PC-3 (cell line): ENCODE measurements around the gene COL6A1. TPM values are rescaled to one million over a fixed set of nuclear protein-coding genes. Genes with fewer than 3 reads are reported as not detected.

Experiments
- ATAC-seq: fragments of 200-7000 bp; cut with Tn5 transposase; 2 replicates; pipeline ENCODE4 v1.9.1; 2020; ENCODE audit warnings: mild to moderate bottlenecking, moderate library complexity
- BruUV-seq: library from RNA; stranded (reverse); fragments of 400-500 nt; replicated peaks from 2 replicates; lab custom pipeline; 2021; lab: Mats Ljungman, UMichigan
- CTCF ChIA-PET: fragments of 300-600 bp; sonication (Branson Sonifier 250); formaldehyde crosslinking; loops from one replicate; lab custom pipeline; 2022; ENCODE audit warnings: antibody characterized with exemption; lab: Charles Lee
- POLR2A ChIA-PET: fragments of 300-600 bp; sonication (Branson Sonifier 250); formaldehyde crosslinking; loops from one replicate; lab custom pipeline; 2022; ENCODE audit warnings: antibody characterized with exemption; ENCODE audit not compliant: unreplicated experiment; lab: Charles Lee
- DNase-seq: peaks from one replicate; pipeline ENCODE4 v3.0.0-alpha.2; 2015
- H2AFZ ChIP-seq: fragments of 300-600 bp; sonication (generic); 2 replicates; pipeline ENCODE4 v1.6.0; 2016; ENCODE audit warnings: antibody characterized with exemption, low read length
- H3F3A ChIP-seq: fragments of 300-600 bp; sonication (generic); one replicate; pipeline ENCODE4 v1.6.0; 2017; ENCODE audit warnings: antibody characterized with exemption, low read length, control low read depth, mild to moderate bottlenecking; ENCODE audit not compliant: unreplicated experiment
- H3K27ac ChIP-seq: fragments of 300-600 bp; sonication (generic); 2 replicates; pipeline ENCODE4 v1.5.1; 2016; ENCODE audit warnings: mild to moderate bottlenecking, low read length
- H3K27me3 ChIP-seq: fragments of 300-600 bp; sonication (generic); 2 replicates; pipeline ENCODE4 v1.6.1; 2016; ENCODE audit warnings: low read length, mixed read lengths
- H3K36me3 ChIP-seq: fragments of 300-600 bp; sonication (generic); 2 replicates; pipeline ENCODE4 v1.6.1; 2016; ENCODE audit warnings: low read depth, mixed run types, low read length, mixed read lengths
- H3K4me1 ChIP-seq: fragments of 300-600 bp; sonication (generic); 2 replicates; pipeline ENCODE4 v1.5.1; 2016; ENCODE audit warnings: low read length; ENCODE audit not compliant: insufficient read depth
- H3K4me2 ChIP-seq: fragments of 300-600 bp; sonication (generic); 2 replicates; pipeline ENCODE4 v1.6.0; 2016; ENCODE audit warnings: low read length
- H3K4me3 ChIP-seq: fragments of 300-600 bp; sonication (generic); 2 replicates; pipeline ENCODE4 v1.5.1; 2016; ENCODE audit warnings: mild to moderate bottlenecking, low read length, mixed read lengths
- H3K79me2 ChIP-seq: fragments of 300-600 bp; sonication (generic); 2 replicates; pipeline ENCODE4 v1.6.1; 2017; ENCODE audit warnings: low read length, mixed read lengths
- H3K9ac ChIP-seq: fragments of 300-600 bp; sonication (generic); 2 replicates; pipeline ENCODE4 v1.6.0; 2016; ENCODE audit warnings: mild to moderate bottlenecking, low read length
- H3K9me2 ChIP-seq: fragments of 300-600 bp; sonication (generic); replicated peaks from 2 replicates; pipeline ENCODE4 v1.6.1; 2016; ENCODE audit warnings: mixed run types, low read length, mixed read lengths
- H3K9me3 ChIP-seq: fragments of 300-600 bp; sonication (generic); 2 replicates; pipeline ENCODE4 v1.6.1; 2016; ENCODE audit warnings: low read length, mixed read lengths
- H4K20me1 ChIP-seq: fragments of 300-600 bp; sonication (generic); 2 replicates; pipeline ENCODE4 v1.6.1; 2016; ENCODE audit warnings: low read length, mixed read lengths
- EZH2 ChIP-seq: fragments of 300-600 bp; sonication (generic); IDR thresholded peaks from one replicate; pipeline ENCODE4 v1.6.1; 2017; ENCODE audit warnings: antibody characterized with exemption, mild to moderate bottlenecking, low read length; ENCODE audit not compliant: unreplicated experiment
- EZH2phosphoT487 ChIP-seq: fragments of 300-600 bp; sonication (generic); IDR thresholded peaks from 2 replicates; pipeline ENCODE4 v1.6.1; 2018; ENCODE audit warnings: mild to moderate bottlenecking, antibody characterized with exemption, low read length, borderline replicate concordance
- intact Hi-C: fragments of 100-400 bp; cut with micrococcal nuclease; formaldehyde crosslinking; loops from 2 replicates; pipeline ENCODE4 v1.9.0; 2023
- total RNA-seq: library from RNA; depleted of rRNA; stranded (reverse); fragments of >200 nt; gene quantifications from 2 replicates; pipeline ENCODE4 v1.2.3, GENCODE V29; 2014
- TF ChIP-seq, protein P1 (sequence below): fragments of 300-600 bp; sonication (generic); conservative IDR thresholded peaks from 2 replicates; pipeline ENCODE4 v1.5.1; 2017; ENCODE audit warnings: antibody characterized with exemption, low read depth, mild to moderate bottlenecking, low read length

Gene COL6A1
- total RNA-seq, 1 experiment from 2014 or later, result 487 TPM

- Histone ChIP-seq H2AFZ (no peak overlapping the region), H3K9ac (no peak overlapping the region), H3K4me2 (no peak overlapping the region), H3K9me3 (no peaks in the 10 kb centered on the region), H3F3A (no peaks in the 10 kb centered on the region), H3K4me3 (no peak overlapping the region), H3K27me3 (peaks cover 8% of the 10 kb centered on the region), H4K20me1 (no peaks in the 10 kb centered on the region), H3K36me3 (no peaks in the 10 kb centered on the region), H3K9me2 (no peaks in the 10 kb centered on the region), H3K79me2 (no peaks in the 10 kb centered on the region), H3K27ac (no peak overlapping the region), H3K4me1 (no peaks in the 10 kb centered on the region)
- POLR2A ChIA-PET, result no interaction called here
- intact Hi-C loops, result no loop called here
- CTCF ChIA-PET, result interaction anchor here (0.6 kb wide), 1 partner anchor 44 kb away, joined by 3 read pairs; no protein-coding TSS in a partner anchor
- TF ChIP-seq, protein P1, sequence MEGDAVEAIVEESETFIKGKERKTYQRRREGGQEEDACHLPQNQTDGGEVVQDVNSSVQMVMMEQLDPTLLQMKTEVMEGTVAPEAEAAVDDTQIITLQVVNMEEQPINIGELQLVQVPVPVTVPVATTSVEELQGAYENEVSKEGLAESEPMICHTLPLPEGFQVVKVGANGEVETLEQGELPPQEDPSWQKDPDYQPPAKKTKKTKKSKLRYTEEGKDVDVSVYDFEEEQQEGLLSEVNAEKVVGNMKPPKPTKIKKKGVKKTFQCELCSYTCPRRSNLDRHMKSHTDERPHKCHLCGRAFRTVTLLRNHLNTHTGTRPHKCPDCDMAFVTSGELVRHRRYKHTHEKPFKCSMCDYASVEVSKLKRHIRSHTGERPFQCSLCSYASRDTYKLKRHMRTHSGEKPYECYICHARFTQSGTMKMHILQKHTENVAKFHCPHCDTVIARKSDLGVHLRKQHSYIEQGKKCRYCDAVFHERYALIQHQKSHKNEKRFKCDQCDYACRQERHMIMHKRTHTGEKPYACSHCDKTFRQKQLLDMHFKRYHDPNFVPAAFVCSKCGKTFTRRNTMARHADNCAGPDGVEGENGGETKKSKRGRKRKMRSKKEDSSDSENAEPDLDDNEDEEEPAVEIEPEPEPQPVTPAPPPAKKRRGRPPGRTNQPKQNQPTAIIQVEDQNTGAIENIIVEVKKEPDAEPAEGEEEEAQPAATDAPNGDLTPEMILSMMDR, result no peak
- TF ChIP-seq EZH2phosphoT487, result no peak
- no peak for TF ChIP-seq EZH2
- DNase-seq, result no peak
- no peak for ATAC-seq
- no TSS peak for BruUV-seq
Observed at GRCh38 chr21:45944601-45945000, 37.0 kb upstream of the COL6A1 start.

- no peak for TF ChIP-seq EZH2phosphoT487
- TF ChIP-seq EZH2, result no peak
- TF ChIP-seq, protein P1, result no peak
- Histone ChIP-seq H3K4me3 (no peak overlapping the region), H4K20me1 (no peaks in the 10 kb centered on the region), H3K9me3 (no peaks in the 10 kb centered on the region), H3K27me3 (peaks cover 15% of the 10 kb centered on the region), H3K4me2 (no peak overlapping the region), H3K36me3 (no peaks in the 10 kb centered on the region), H2AFZ (no peak overlapping the region), H3F3A (no peaks in the 10 kb centered on the region), H3K9me2 (no peaks in the 10 kb centered on the region), H3K4me1 (peaks cover 5% of the 10 kb centered on the region), H3K27ac (no peak overlapping the region), H3K9ac (no peak overlapping the region), H3K79me2 (no peaks in the 10 kb centered on the region)
- BruUV-seq, result no TSS peak
- CTCF ChIA-PET, result no interaction called here
- ATAC-seq (no peak), DNase-seq (no peak)
- intact Hi-C loops, result no loop called here
- POLR2A ChIA-PET, result no interaction called here
Observed at GRCh38 chr21:45945066-45945867, 36.3 kb upstream of the COL6A1 start.

DNA sequence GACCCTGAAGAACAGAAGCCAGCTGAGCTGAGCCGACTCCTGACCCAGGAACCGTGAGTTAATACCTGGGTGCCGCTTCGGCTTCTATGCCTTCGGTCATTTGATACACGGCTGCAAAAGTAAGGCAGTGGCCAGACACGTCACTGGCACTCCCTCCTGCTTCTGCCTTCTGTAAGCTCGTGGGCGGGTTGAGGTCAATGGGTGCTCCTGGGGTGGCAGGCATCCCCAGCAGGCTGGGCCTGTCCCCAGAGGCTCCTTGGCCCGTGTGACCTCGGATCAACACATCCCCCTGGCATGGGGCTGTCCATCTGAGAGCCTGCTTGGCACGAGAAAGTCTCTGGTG, 35.7 kb upstream of the COL6A1 start:
- H3K4me3 ChIP-seq, result no peak overlapping the region
- CTCF ChIA-PET, result no interaction called here
- intact Hi-C loops, result no loop called here
- TF ChIP-seq EZH2phosphoT487, result no peak
- TF ChIP-seq, protein P1, result no peak
- TF ChIP-seq EZH2, result no peak
- H2AFZ ChIP-seq, result no peak overlapping the region
- no peaks in the 10 kb centered on the region for H3K9me2 ChIP-seq
- no peaks in the 10 kb centered on the region for H3F3A ChIP-seq
- no peaks in the 10 kb centered on the region for H3K79me2 ChIP-seq
- POLR2A ChIA-PET, result no interaction called here
- no peaks in the 10 kb centered on the region for H4K20me1 ChIP-seq
- H3K4me2 ChIP-seq, result no peak overlapping the region
- no peak overlapping the region for H3K9ac ChIP-seq
- H3K36me3 ChIP-seq, result no peaks in the 10 kb centered on the region
- H3K9me3 ChIP-seq, result no peaks in the 10 kb centered on the region
- no peak for ATAC-seq
- BruUV-seq, result no TSS peak
- H3K4me1 ChIP-seq, result peaks cover 11% of the 10 kb centered on the region
- H3K27ac ChIP-seq, result no peak overlapping the region
- no peak for DNase-seq
- H3K27me3 ChIP-seq, result peaks cover 16% of the 10 kb centered on the region
